ENCODE data around the gene SCN3A.

DNA sequence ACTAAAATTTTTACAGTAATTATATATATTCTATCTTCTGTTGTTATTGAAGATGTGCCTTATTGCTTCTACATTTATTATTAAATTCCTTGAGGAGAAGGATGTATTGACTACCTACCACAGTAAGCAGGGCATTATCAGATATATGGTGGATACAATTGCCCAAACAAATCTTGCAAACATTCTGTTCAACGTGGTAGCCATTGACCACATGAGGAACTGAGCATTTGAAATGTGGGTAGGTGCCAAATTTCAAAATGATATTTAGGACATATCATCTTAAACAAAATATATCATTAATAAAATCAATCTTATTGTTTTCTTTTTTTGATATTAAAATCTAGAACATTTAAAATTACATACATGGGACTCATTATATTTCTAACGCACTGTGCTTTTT lies 11.1 kb downstream of the SCN3A start:
- TF ChIP-seq SRF (IDR thresholded peaks at IDR 0.05; ENCODE audit: low read depth in 2 of 2, low read length in 2 of 2) (no peak), EZH2 (IDR thresholded peaks at IDR 0.05; ENCODE audit: borderline replicate concordance, control insufficient read depth, low read depth, low read length) (no peak), SMAD5 (IDR thresholded peaks at IDR 0.05; ENCODE audit: low read depth) (no peak), JUNB (IDR thresholded peaks at IDR 0.05) (no peak), E2F4 (IDR thresholded peaks at IDR 0.05; ENCODE audit: low read depth, low read length) (no peak), NFYB (IDR thresholded peaks at IDR 0.05; ENCODE audit: insufficient read depth, low read depth, low read length) (no peak), ZNF384 (IDR thresholded peaks at IDR 0.05; ENCODE audit: borderline replicate concordance, low read depth, low read length) (no peak), POLR2A (IDR thresholded peaks at IDR 0.05; ENCODE audit: low read depth, low read length) (no peak), PML (IDR thresholded peaks at IDR 0.05; ENCODE audit: low read length) (no peak), FOXK2 (IDR thresholded peaks at IDR 0.05) (no peak)
- TF ChIP-seq, protein P1, sequence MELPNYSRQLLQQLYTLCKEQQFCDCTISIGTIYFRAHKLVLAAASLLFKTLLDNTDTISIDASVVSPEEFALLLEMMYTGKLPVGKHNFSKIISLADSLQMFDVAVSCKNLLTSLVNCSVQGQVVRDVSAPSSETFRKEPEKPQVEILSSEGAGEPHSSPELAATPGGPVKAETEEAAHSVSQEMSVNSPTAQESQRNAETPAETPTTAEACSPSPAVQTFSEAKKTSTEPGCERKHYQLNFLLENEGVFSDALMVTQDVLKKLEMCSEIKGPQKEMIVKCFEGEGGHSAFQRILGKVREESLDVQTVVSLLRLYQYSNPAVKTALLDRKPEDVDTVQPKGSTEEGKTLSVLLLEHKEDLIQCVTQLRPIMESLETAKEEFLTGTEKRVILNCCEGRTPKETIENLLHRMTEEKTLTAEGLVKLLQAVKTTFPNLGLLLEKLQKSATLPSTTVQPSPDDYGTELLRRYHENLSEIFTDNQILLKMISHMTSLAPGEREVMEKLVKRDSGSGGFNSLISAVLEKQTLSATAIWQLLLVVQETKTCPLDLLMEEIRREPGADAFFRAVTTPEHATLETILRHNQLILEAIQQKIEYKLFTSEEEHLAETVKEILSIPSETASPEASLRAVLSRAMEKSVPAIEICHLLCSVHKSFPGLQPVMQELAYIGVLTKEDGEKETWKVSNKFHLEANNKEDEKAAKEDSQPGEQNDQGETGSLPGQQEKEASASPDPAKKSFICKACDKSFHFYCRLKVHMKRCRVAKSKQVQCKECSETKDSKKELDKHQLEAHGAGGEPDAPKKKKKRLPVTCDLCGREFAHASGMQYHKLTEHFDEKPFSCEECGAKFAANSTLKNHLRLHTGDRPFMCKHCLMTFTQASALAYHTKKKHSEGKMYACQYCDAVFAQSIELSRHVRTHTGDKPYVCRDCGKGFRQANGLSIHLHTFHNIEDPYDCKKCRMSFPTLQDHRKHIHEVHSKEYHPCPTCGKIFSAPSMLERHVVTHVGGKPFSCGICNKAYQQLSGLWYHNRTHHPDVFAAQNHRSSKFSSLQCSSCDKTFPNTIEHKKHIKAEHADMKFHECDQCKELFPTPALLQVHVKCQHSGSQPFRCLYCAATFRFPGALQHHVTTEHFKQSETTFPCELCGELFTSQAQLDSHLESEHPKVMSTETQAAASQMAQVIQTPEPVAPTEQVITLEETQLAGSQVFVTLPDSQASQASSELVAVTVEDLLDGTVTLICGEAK (IDR thresholded peaks at IDR 0.05; ENCODE audit: borderline replicate concordance), result no peak
- TF ChIP-seq, protein P2, sequence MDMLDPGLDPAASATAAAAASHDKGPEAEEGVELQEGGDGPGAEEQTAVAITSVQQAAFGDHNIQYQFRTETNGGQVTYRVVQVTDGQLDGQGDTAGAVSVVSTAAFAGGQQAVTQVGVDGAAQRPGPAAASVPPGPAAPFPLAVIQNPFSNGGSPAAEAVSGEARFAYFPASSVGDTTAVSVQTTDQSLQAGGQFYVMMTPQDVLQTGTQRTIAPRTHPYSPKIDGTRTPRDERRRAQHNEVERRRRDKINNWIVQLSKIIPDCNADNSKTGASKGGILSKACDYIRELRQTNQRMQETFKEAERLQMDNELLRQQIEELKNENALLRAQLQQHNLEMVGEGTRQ (IDR thresholded peaks at IDR 0.05; ENCODE audit: borderline replicate concordance, low read depth, low read length), result no peak
- TF ChIP-seq, protein P3, sequence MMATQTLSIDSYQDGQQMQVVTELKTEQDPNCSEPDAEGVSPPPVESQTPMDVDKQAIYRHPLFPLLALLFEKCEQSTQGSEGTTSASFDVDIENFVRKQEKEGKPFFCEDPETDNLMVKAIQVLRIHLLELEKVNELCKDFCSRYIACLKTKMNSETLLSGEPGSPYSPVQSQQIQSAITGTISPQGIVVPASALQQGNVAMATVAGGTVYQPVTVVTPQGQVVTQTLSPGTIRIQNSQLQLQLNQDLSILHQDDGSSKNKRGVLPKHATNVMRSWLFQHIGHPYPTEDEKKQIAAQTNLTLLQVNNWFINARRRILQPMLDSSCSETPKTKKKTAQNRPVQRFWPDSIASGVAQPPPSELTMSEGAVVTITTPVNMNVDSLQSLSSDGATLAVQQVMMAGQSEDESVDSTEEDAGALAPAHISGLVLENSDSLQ (IDR thresholded peaks at IDR 0.05), result no peak
